Fibroblast of skin of left quadriceps (primary cell): ENCODE measurements around the gene PRR30.

Experiments used
- DNase-seq, 2 experiments: peaks; one replicate each; pipeline ENCODE4 v3.0.0-alpha.2; 2013; ENCODE audit warnings: low read depth in 2 of 2

Gene PRR30

GRCh38 chr2:27097341-27097740 lies 41.9 kb downstream of the PRR30 start:
- DNase-seq, result no peak

- DNase-seq, result no peak
Measured at GRCh38 chr2:27096748-27097297, 42.4 kb downstream of the PRR30 start.

GRCh38 chr2:27095745-27096651 lies 43.2 kb downstream of the PRR30 start:
- no peak for DNase-seq

GRCh38 chr2:27095427-27095744 lies 43.8 kb downstream of the PRR30 start:
- DNase-seq, result no peak

- no peak for DNase-seq
Measured at GRCh38 chr2:27094353-27094984, 44.7 kb downstream of the PRR30 start.

- no peak for DNase-seq
Measured at GRCh38 chr2:27093430-27094352, 45.5 kb downstream of the PRR30 start.

GRCh38 chr2:27092696-27093429 lies 46.3 kb downstream of the PRR30 start:
- no peak for DNase-seq

GRCh38 chr2:27091746-27092695 lies 47.2 kb downstream of the PRR30 start:
- DNase-seq, result no peak

GRCh38 chr2:27089111-27089954 lies 49.9 kb downstream of the PRR30 start:
- no peak for DNase-seq

GRCh38 chr2:27088634-27089033 lies 50.6 kb downstream of the PRR30 start:
- no peak for DNase-seq

GRCh38 chr2:27087823-27088410 lies 51.3 kb downstream of the PRR30 start:
- DNase-seq, result no peak
